Heart left ventricle (tissue), 16 donors: ENCODE data around the gene VDAC2. TPM values are rescaled to one million over a fixed set of nuclear protein-coding genes. Genes with fewer than 3 reads are reported as not detected.

ENCODE experiments used
- ATAC-seq, 4 donors: fragments of 200-7000 bp; cut with Tn5 transposase; one replicate each; pipeline ENCODE4 v1.9.1; 2020 to 2022; ENCODE audit warnings: moderate library complexity in 4 of 4, mild to moderate bottlenecking in 3 of 4, moderate number of reproducible peaks in 1 of 4
- DNase-seq, 5 donors: peaks; one replicate each; pipeline ENCODE4 v3.0.0-alpha.2; 2020
- H3K27ac ChIP-seq, 12 donors: fragments of 200-600 bp; sonication (generic) in 4 of 12; one replicate each; pipeline versions ENCODE4 v1.5.0 to v1.8.0; 2016 to 2022; ENCODE audit warnings: mild to moderate bottlenecking in 2 of 12
- H3K27me3 ChIP-seq, 9 donors: fragments of 200-600 bp; sonication (generic) in 2 of 9; one replicate each; pipeline versions ENCODE4 v1.5.1 to v1.8.0; 2016 to 2022; ENCODE audit warnings: mild to moderate bottlenecking in 3 of 9
- H3K36me3 ChIP-seq, 9 donors: fragments of 200-600 bp; sonication (generic) in 2 of 9; one replicate each; pipeline versions ENCODE4 v1.5.0 to v1.8.0; 2018 to 2022; ENCODE audit warnings: mild to moderate bottlenecking in 2 of 9
- H3K4me1 ChIP-seq, 12 donors: fragments of 200-600 bp; sonication (generic) in 4 of 12; one replicate each; pipeline versions ENCODE4 v1.5.0 to v1.8.0; 2016 to 2022; ENCODE audit warnings: mild to moderate bottlenecking in 3 of 12
- H3K4me3 ChIP-seq, 12 donors: fragments of 200-600 bp; sonication (generic) in 4 of 12; one replicate each; pipeline versions ENCODE4 v1.5.0 to v1.8.0; 2017 to 2022; ENCODE audit warnings: mild to moderate bottlenecking in 9 of 12, moderate library complexity in 4 of 12
- H3K9me3 ChIP-seq, 12 donors: fragments of 200-600 bp; sonication (generic) in 4 of 12; one replicate each; pipeline versions ENCODE4 v1.5.0 to v1.8.0; 2016 to 2022; ENCODE audit warnings: mild to moderate bottlenecking in 1 of 12
- CTCF ChIP-seq, 12 donors: fragments of 200-600 bp; sonication (generic) in 4 of 12; IDR thresholded peaks; one replicate each; pipeline versions ENCODE4 v1.5.0 to v1.8.0; 2018 to 2022; ENCODE audit warnings: antibody characterized with exemption in 12 of 12, mild to moderate bottlenecking in 5 of 12
- POLR2A ChIP-seq, 2 donors: fragments of 450-650 bp; IDR thresholded peaks; one replicate each; pipeline ENCODE4 v1.6.1; 2017; ENCODE audit warnings: antibody characterized with exemption in 2 of 2, mild to moderate bottlenecking in 2 of 2, moderate library complexity in 2 of 2
- WGBS, 4 donors: extraction: QIAGEN DNeasy Blood & Tissue Kit in 2 of 4; methylation state at CpG; one replicate each; pipeline versions ENCODE4 v1.1.5 to v1.1.7; 2013 to 2018; 5-methylcytosine and 5-hydroxymethylcytosine counted together
- intact Hi-C, 10 donors: fragments of 100-400 bp; cut with DNase I; formaldehyde crosslinking; loops; one replicate each; pipeline versions ENCODE4 v1.11.1 to v1.14.2; 2022
- polyA plus RNA-seq, 2 donors: library from polyadenylated mRNA; stranded (reverse); fragments of 200-250 nt; gene quantifications; one replicate each; pipeline ENCODE4 v1.2.3, GENCODE V29; 2013
- total RNA-seq, 9 donors: library from RNA; depleted of rRNA in 2 of 9; stranded (reverse); fragments of >200 nt in 2 of 9; fragmentation: NEBNext Ultra II Directional in 3 of 9; extraction: Animal tissue kit (Norgen Biotek cat#: 25700) in 3 of 9; gene quantifications; one replicate each; pipeline versions ENCODE4 v1.1.0 to v1.2.4, GENCODE V29; 2016 to 2023
- donor health status: ischemic (EF 13 %, LVEDD 7.1; RV severe dilation, severe dysfunction).
- donor health status: healthy with polysubstance abuse.
- donor health status: DM: no; HTN: yes; CAD: no.
- donor health status: DM: no; HTN: no; CAD: no.
- donor health status: ischemic (EF 25% LVEDD 6.9; RV normal size, moderate dysfunction).
- donor health status: ischemic (EF 25% LVEDD 5.7; RV mildly dilated, moderate dysfunction).
- donor health status: healthy.
- donor health status: DM: yes; HTN: yes; CAD: no.
- donor health status: ischemic (EF 35%, LVEDD 5.7; RV mildly dilated, moderate dysfunction).
- donor health status: nonischemic (EF 11% LVEDD 7.7; RV severe dilation, severe dysfunction).
- donor health status: DM: yes; HTN: yes; CAD: no.
- donor health status: PGD.
- donor health status: ischemic (EF 29% LVEDD 5.4; RV normal size, mild dysfunction).
- donor health status: nonischemic (EF 23%, LVEDD 6.1; RV moderate dilation, normal function).

Gene VDAC2
- total and polyA plus RNA-seq, 11 donors, result 334 to 554 (median 472) TPM

GRCh38 chr10:75223507-75223906 is 12.9 kb downstream of the VDAC2 start:
- H3K4me1 ChIP-seq, result peaks cover 27 to 85% (median 60%) of the 10 kb centered on the region in 12 donors

GRCh38 chr10:75226095-75226494 is 15.5 kb downstream of the VDAC2 start:
- peaks cover 27 to 90% (median 68%) of the 10 kb centered on the region in 12 donors for H3K4me1 ChIP-seq
- H3K27me3 ChIP-seq, result no peaks in the 10 kb centered on the region
- peak overlapping the region in 6 of 12 donors; percentile 9 to 33 (median 24) for H3K4me3 ChIP-seq
- H3K27ac ChIP-seq, result peak overlapping the region; percentile 56 to 86 (median 82)
- H3K9me3 ChIP-seq, result no peaks in the 10 kb centered on the region
- no peak for DNase-seq
- ATAC-seq, result no peak
- H3K36me3 ChIP-seq, result peaks cover 0 to 99% (median 77%) of the 10 kb centered on the region in 9 donors
- TF ChIP-seq POLR2A (IDR thresholded peaks at IDR 0.05) (no peak), CTCF (IDR thresholded peaks at IDR 0.05) (no peak)
- 16 to 27% (median 19%) methylated on average over 2 of the region's 2 CpGs for WGBS, 4 donors
- intact Hi-C loops, result loop anchor here in 2 of 10 donors (2.0 to 10.0 kb wide), 2 partner anchors 15 to 321 kb away; partner anchors contain the start of gene VDAC2 (in 1 of the 2)

More at GRCh38 chr10:75223507-75223906, 12.9 kb downstream of the VDAC2 start:
- no peak for ATAC-seq
- Histone ChIP-seq H3K4me3 (no peak overlapping the region), H3K36me3 (peaks cover 0 to 99% (median 79%) of the 10 kb centered on the region in 9 donors), H3K9me3 (no peaks in the 10 kb centered on the region), H3K27ac (peak overlapping the region in 9 of 12 donors; percentile 33 to 86 (median 83)), H3K27me3 (no peaks in the 10 kb centered on the region)
- TF ChIP-seq CTCF (IDR thresholded peaks at IDR 0.05), result no peak
- TF ChIP-seq POLR2A (IDR thresholded peaks at IDR 0.05), result no peak
- intact Hi-C loops, result loop anchor here in 2 of 10 donors (5.0 to 10.0 kb wide), 2 partner anchors 111 to 319 kb away; partner anchors contain the start of gene SAMD8 (in 1 of the 2)
- 45 to 54% (median 47%) methylated on average over 2 of the region's 2 CpGs for WGBS, 4 donors
- DNase-seq, result peak in 1 of 5 donors; percentile 2

GRCh38 chr10:75226656-75227055 is 16.1 kb downstream of the VDAC2 start:
- Histone ChIP-seq H3K27me3 (no peaks in the 10 kb centered on the region), H3K4me3 (peak overlapping the region in 3 of 12 donors; percentile 2 to 33 (median 28)), H3K27ac (peak overlapping the region; percentile 56 to 86 (median 82)), H3K36me3 (peaks cover 0 to 99% (median 77%) of the 10 kb centered on the region in 9 donors), H3K9me3 (no peaks in the 10 kb centered on the region), H3K4me1 (peaks cover 27 to 84% (median 65%) of the 10 kb centered on the region in 12 donors)
- intact Hi-C loops, result loop anchor here in 2 of 10 donors (2.0 to 10.0 kb wide), 2 partner anchors 16 to 322 kb away; partner anchors contain the start of gene VDAC2 (in 1 of the 2)
- no peak for TF ChIP-seq POLR2A (IDR thresholded peaks at IDR 0.05)
- no peak for TF ChIP-seq CTCF (IDR thresholded peaks at IDR 0.05)
- DNase-seq (no peak), ATAC-seq (no peak)
- 45 to 57% (median 47%) methylated on average over 5 of the region's 5 CpGs for WGBS, 4 donors

GRCh38 chr10:75228278-75228677 is 17.7 kb downstream of the VDAC2 start:
- TF ChIP-seq CTCF (IDR thresholded peaks at IDR 0.05), result no peak
- TF ChIP-seq POLR2A (IDR thresholded peaks at IDR 0.05), result no peak
- Histone ChIP-seq H3K4me1 (peaks cover 27 to 75% (median 62%) of the 10 kb centered on the region in 12 donors), H3K36me3 (peaks cover 0 to 99% (median 74%) of the 10 kb centered on the region in 9 donors), H3K9me3 (no peaks in the 10 kb centered on the region), H3K27ac (peak overlapping the region in 3 of 12 donors; percentile 47 to 86 (median 84)), H3K27me3 (no peaks in the 10 kb centered on the region), H3K4me3 (no peak overlapping the region)
- DNase-seq (no peak), ATAC-seq (no peak)
- intact Hi-C loops, result loop anchor here in 1 of 10 donors (10.0 kb wide), 1 partner anchor 323 kb away; no protein-coding TSS in a partner anchor
- 74 to 86% (median 85%) methylated on average over 3 of the region's 3 CpGs for WGBS, 4 donors
